Measurements from ENCODE around the gene DPH3.

The DPH3 gene

DNA sequence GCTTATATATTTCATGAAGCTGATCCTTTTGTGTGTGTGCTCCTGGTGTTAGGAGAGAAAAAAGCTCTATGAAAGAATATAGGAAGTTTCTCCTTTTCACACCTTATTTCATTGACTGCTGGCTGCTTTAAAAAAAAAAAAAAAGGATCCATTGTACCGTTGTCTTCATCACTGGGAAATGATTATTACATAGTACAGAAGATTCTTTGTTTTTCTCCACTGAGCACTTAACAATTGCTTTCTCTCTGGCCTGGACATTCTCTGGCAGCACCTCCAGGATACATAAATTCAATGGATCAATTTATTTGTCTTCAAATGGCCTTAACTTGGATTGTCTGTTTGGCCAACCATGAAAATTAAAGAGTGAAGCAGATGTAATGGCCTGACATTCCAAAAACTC, 37.2 kb downstream of the DPH3 start:
- DNase-seq = no peak

DNA sequence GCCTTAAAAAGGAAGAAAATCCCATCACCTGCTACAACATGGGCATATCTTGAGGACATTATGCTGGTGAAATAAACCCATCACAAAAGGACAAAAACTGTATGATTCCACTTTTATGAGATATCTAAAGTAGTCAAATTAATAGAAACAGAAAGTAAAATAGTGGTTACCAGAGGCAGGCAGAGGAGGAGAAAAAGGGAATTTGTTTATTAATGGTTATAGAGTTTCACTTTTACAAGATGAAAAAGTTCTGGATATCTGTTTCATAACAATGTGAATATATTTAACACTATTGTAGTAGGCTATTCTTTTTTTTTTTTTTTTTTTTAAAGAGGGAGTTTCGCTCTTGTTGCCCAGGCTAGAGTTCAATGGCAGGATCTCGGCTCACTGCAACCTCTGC, 40.4 kb downstream of the DPH3 start:
- DNase-seq = no peak

DNA sequence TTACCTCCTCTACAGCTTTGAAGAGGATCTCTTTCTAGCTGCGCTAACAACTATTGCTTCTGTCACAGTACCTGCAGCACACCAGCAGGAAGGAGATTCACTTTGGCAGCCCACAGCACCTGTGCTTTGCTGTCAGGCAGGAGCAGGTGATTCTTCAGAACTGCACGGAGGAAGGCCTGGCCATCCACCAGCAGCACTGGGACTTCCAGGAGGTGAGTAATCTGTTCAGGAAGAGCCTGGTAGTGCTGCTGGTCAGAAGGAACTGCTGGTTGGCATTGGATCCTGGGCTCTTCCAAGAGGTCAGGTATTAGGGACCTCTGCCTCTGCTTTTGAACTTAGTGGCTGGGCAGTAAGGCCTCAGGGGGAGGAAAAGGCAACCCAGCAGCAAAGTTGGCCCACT, 42.2 kb downstream of the DPH3 start:
- no peak for DNase-seq

DNA sequence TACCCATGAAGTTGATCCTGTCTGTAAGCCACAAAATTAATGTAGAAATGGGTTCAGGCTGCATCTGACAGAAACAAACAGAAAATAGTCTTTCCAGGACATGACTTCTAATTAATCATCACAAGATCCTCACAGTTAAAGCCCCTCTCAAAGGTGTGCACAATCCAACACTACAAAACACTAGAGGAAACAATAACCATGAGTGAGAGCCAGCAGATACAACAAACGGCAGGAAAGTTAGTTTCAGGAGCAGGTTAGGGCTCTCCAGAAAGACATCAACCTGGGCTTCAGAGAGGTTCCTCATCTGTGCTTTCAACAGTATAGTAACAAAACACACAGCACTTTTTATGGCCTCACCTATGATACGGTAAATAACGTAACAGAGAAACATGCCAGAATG, 42.8 kb downstream of the DPH3 start:
- DNase-seq = no peak

DNA sequence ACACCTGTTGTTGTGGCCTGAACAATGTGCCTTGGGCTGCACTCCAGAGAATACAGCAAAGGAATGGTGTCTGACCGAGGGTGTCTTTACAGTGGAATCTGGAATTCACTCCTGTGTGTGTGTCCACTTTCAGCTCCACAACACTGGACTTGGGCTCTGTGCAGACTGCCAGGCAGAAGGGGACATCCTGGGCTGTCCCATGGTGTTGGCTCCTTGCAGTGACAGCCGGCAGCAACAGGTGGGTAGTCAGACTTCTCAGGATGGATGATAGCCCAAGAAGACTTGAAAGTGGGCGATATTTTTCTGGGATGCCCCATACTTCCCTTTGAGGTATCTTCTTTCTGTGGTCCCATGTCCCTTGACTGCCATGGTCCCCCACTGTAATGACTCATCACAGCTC, 45.0 kb downstream of the DPH3 start:
- no peak for DNase-seq

DNA sequence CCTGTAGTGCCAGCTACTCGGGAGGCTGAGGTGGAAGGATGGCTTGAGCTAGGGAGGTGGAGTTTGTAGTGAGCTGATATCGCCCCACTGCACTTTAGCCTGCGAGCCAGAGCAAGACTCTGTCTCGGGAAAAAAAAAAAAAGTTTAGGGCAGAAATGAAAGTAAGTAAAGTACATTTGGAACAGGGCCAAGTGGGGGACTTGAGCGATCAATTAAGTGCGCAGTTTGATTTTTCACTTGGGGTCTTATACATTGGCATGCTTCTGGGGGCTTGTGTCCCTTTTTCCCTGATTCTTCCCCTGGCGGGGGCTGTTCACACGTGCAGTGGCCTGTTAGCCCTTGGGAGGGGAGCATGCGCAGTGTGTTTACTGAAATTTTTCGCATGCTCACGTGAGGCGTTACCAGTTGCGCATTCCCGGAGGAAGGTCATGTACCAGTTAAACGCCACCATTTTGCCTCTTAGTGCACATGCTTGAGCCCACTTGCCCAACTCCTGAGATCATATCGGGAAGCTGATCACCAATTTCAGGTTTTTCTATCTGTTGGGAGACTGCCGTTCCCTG, 48.3 kb downstream of the DPH3 start:
- DNase-seq = no peak

DNA sequence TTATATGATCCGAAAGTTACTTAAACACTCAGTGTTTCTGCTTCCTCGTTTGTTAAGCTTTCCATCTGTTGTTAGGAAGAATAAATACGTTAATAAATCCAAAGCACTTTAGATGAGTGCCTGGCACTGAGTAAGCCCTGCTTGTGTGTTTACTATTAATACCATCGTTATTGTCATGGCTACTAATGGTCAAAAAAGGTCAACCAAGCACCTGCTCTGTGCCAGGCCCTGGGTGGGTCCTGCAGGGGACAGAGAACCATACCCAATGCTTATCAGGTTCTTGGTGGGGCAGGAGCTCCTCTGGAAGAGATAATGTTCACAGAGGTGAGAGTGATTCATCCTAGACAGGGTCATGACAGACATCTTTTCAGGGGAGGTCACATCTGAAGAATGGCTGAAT, 50.4 kb downstream of the DPH3 start:
- DNase-seq = no peak

DNA sequence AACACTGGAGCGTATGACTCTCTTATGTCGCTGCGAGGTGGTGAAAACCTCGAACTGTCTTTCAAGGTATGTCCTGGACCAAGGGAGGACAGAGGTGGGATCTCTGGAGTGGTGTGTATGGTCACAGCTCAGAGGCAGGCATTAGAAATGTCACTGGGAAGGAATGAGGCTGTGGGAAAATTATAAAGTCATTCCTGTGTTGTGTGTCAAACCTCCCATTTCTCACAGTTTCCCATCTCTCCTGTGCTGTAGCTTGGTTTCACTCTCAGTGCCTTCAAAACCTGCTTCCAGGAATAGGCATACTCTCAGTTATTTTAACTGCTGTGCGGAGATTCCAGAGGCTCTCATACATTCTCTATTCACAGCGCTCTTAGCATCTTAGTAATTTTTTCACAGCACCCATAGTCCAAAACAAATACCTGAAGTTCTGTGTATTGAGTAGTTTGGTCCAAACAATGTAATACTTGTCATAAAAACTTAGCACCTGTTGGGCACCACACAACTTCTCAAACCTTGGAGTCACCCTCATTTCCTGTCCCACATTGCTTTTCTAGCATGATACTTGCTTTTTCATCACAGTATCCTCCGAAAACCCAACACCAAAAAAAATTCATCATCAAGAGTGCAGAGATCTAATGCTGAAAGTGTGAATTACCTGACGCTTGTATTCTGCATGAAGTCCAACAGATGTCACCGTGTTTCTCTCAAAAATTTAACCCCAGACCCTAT, 53.4 kb downstream of the DPH3 start:
- DNase-seq = no peak

Measured in activated CD4-positive, alpha-beta T cell treated with anti-CD3 and anti-CD28 coated beads, Interleukin-2, amount 50 U/mL, for 16 hours (primary cell).